Fibroblast of lung (primary cell): ENCODE results near the gene KCTD21.

Source experiments
- EZH2 ChIP-seq: IDR thresholded peaks from 2 replicates; pipeline ENCODE4 v1.5.1; 2012; ENCODE audit warnings: low read length, control low read depth, mild to moderate bottlenecking; ENCODE audit errors: missing control alignments
- TF ChIP-seq, protein P1 (sequence below), 2 donors: IDR thresholded peaks in 1 of 2; conservative IDR thresholded peaks in 1 of 2; 1 replicate in 1 of 2; 2 replicates in 1 of 2; pipeline ENCODE4 v1.5.1; 2011 to 2012; ENCODE audit warnings: low read length in 2 of 2, control low read depth in 1 of 2, inconsistent platforms in 1 of 2, low read depth in 1 of 2, mild to moderate bottlenecking in 1 of 2

DNA sequence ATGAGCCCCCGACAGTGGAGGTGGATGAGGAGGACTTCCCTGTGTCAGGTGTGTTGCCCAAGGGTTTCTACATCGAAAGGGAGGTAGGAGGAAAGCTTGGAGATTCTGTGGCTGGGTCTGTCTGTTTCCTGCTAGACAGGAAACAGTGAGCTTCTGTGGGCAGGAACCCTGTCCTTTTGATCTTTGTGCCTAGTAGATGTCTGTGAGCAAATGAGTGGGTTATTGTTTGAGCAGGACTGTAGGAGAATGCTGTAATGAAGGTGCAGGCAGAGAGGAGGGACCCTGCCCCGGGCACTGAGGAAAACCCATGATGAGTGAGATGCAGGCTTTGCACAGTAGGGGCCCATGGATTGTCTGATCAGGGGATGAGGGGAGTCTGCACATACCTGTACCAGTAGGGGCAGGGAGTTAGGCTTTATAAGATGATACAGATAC, 14.3 kb upstream of the KCTD21 start:
- TF ChIP-seq, protein P1, sequence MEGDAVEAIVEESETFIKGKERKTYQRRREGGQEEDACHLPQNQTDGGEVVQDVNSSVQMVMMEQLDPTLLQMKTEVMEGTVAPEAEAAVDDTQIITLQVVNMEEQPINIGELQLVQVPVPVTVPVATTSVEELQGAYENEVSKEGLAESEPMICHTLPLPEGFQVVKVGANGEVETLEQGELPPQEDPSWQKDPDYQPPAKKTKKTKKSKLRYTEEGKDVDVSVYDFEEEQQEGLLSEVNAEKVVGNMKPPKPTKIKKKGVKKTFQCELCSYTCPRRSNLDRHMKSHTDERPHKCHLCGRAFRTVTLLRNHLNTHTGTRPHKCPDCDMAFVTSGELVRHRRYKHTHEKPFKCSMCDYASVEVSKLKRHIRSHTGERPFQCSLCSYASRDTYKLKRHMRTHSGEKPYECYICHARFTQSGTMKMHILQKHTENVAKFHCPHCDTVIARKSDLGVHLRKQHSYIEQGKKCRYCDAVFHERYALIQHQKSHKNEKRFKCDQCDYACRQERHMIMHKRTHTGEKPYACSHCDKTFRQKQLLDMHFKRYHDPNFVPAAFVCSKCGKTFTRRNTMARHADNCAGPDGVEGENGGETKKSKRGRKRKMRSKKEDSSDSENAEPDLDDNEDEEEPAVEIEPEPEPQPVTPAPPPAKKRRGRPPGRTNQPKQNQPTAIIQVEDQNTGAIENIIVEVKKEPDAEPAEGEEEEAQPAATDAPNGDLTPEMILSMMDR (conservative IDR thresholded peaks at IDR 0.05 in 1 of 2, IDR thresholded peaks at IDR 0.05 in 1 of 2; ENCODE audit: low read depth in 1 of 2, low read length in 2 of 2), result no peak
- no peak for TF ChIP-seq EZH2
